Smooth muscle cell of the umbilical artery (primary cell): Measurements from ENCODE around the gene RAPGEF3. TPM values are rescaled to one million over a fixed set of nuclear protein-coding genes. Genes with fewer than 3 reads are reported as not detected.

ENCODE experiments used
- total RNA-seq: library from RNA; depleted of rRNA; stranded (reverse); fragments of >200 nt; gene quantifications from 2 replicates; pipeline ENCODE4 v1.2.3, GENCODE V29; 2014

Gene RAPGEF3
- total RNA-seq: 4.2 and 6.1 TPM in 2 replicates

GRCh38 chr12:47758834-47759690 is at the start of gene RAPGEF3:
RAPGEF3 (minus strand) TSS chr12:47758880; CDS start chr12:47758556, 324 bp downstream.

GRCh38 chr12:47773062-47773857 is 14.6 kb upstream of the RAPGEF3 start, which contains the start of gene SLC48A1:
SLC48A1 (plus strand) TSS chr12:47773238; CDS start chr12:47773305, 67 bp downstream.

GRCh38 chr12:47725091-47725772 is 33.4 kb downstream of the RAPGEF3 start, which contains the start of gene ENDOU:
ENDOU (minus strand) TSS chr12:47725490; CDS start chr12:47725413, 77 bp downstream.

GRCh38 chr12:47705566-47706425 is 52.9 kb downstream of the RAPGEF3 start, which contains the start of gene RPAP3:
RPAP3 (minus strand) TSS chr12:47706030; CDS start chr12:47702840, 3,190 bp downstream.

Other genes with a start within 250 kb of the RAPGEF3 start
- gene RPAP3, start 52.9 kb downstream of the RAPGEF3 start, total RNA-seq: 18.4 and 30.8 TPM in 2 replicates
- under 0.01 and 0.14 TPM in 2 replicates for gene ENDOU, start 33.4 kb downstream of the RAPGEF3 start, total RNA-seq
- gene SLC48A1, start 14.4 kb upstream of the RAPGEF3 start, total RNA-seq: 10.1 and 11.1 TPM in 2 replicates
- 23.2 and 47.6 TPM in 2 replicates for gene HDAC7, start 61.0 kb upstream of the RAPGEF3 start, total RNA-seq
- gene VDR, start 146.1 kb upstream of the RAPGEF3 start, total RNA-seq: 8.5 and 12.2 TPM in 2 replicates
- 95.4 and 115 TPM in 2 replicates for gene TMEM106C, start 204.7 kb upstream of the RAPGEF3 start, total RNA-seq
- 0.18 TPM in 1 of 2 replicates, not detected in the other for gene COL2A1, start 245.6 kb upstream of the RAPGEF3 start, total RNA-seq